ENCODE measurements around the gene LYZ.

Gene LYZ

DNA sequence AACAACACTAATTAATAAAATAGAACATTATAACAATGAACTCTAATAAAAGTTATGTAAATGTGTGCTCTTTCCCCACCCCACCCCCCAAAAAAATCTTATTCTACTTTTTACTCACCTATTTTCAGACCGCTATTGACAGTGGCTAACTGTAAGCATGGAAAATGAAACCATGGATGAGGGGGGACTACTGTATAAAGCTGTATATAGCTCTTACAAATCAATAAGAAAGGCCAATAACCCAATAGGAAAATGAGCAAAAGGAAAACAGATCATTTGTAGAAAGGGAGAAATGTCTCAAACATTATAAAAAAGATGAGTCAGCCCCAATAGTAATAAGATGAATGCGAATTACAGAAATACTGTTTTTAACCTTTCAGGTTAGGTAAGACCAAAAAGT is 38.7 kb downstream of the LYZ start:
- no peak overlapping the region for H3K27ac ChIP-seq (ENCODE audit: low read length)
- H3K27me3 ChIP-seq (ENCODE audit: control insufficient read depth, insufficient read depth, low read length), result no peaks in the 10 kb centered on the region
- H3K36me3 ChIP-seq (ENCODE audit: control insufficient read depth, insufficient read depth, low read length), result peaks cover 7% of the 10 kb centered on the region; the same call in 1 of the 2 replicates

GRCh38 chr12:69388371-69388770 is 40.2 kb downstream of the LYZ start:
- WGBS (ENCODE audit: insufficient coverage, insufficient read length), result no CpG with 5 or more reads among the region's 1 CpG
- H3K4me1 ChIP-seq (ENCODE audit: control insufficient read depth, insufficient read depth, low read length), result no peaks in the 10 kb centered on the region
- H3K27me3 ChIP-seq (ENCODE audit: control insufficient read depth, insufficient read depth, low read length), result no peaks in the 10 kb centered on the region
- H3K36me3 ChIP-seq (ENCODE audit: control insufficient read depth, insufficient read depth, low read length), result peaks cover 7% of the 10 kb centered on the region; the same call in 1 of the 2 replicates
- no peak overlapping the region for H3K4me3 ChIP-seq (ENCODE audit: low read length)
- H3K9me3 ChIP-seq (ENCODE audit: control insufficient read depth, insufficient read depth, low read length), result no peaks in the 10 kb centered on the region
- no peak overlapping the region for H3K27ac ChIP-seq (ENCODE audit: low read length)
- no peak for DNase-seq (ENCODE audit: low read depth, low spot score)

More for the DNA sequence above, 38.7 kb downstream of the LYZ start:
- Histone ChIP-seq H3K9me3 (ENCODE audit: control insufficient read depth, insufficient read depth, low read length) (no peaks in the 10 kb centered on the region), H3K4me3 (ENCODE audit: low read length) (no peak overlapping the region), H3K4me1 (ENCODE audit: control insufficient read depth, insufficient read depth, low read length) (no peaks in the 10 kb centered on the region)
- no CpG with 5 or more reads among the region's 2 CpGs for WGBS (ENCODE audit: insufficient coverage, insufficient read length)
- no peak for DNase-seq (ENCODE audit: low read depth, low spot score)

DNA sequence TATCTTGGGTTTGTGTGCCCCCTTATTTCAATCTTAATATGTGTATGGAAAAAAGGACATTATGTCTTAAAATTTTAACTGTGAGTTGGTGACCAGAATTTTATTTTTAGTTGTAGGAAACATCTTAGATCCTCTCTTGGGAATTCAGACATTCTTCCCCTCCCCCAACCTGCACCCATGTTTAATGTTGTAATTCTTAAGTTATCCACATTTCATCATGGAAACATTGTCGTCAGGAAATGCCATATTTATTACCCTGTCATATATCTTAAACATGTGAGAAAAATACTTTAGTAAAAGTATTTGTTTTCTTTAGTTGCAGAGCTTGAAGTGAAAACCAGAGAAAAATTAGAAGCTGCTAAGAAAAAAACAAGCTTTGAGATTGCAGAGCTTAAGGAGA is 41.6 kb downstream of the LYZ start:
- Histone ChIP-seq H3K36me3 (ENCODE audit: control insufficient read depth, insufficient read depth, low read length) (peaks cover 4% of the 10 kb centered on the region; the same call in 1 of the 2 replicates), H3K27ac (ENCODE audit: low read length) (no peak overlapping the region), H3K9me3 (ENCODE audit: control insufficient read depth, insufficient read depth, low read length) (no peaks in the 10 kb centered on the region), H3K4me3 (ENCODE audit: low read length) (no peak overlapping the region), H3K27me3 (ENCODE audit: control insufficient read depth, insufficient read depth, low read length) (no peaks in the 10 kb centered on the region), H3K4me1 (ENCODE audit: control insufficient read depth, insufficient read depth, low read length) (no peaks in the 10 kb centered on the region)
- no CpG with 5 or more reads among the region's 1 CpG for WGBS (ENCODE audit: insufficient coverage, insufficient read length)
- DNase-seq (ENCODE audit: low read depth, low spot score), result no peak

- H3K4me1 ChIP-seq (ENCODE audit: control insufficient read depth, insufficient read depth, low read length), result no peaks in the 10 kb centered on the region
- WGBS (ENCODE audit: insufficient coverage, insufficient read length), result no CpG with 5 or more reads among the region's 1 CpG
- no peak overlapping the region for H3K4me3 ChIP-seq (ENCODE audit: low read length)
- H3K9me3 ChIP-seq (ENCODE audit: control insufficient read depth, insufficient read depth, low read length), result no peaks in the 10 kb centered on the region
- DNase-seq (ENCODE audit: low read depth, low spot score), result no peak
- no peaks in the 10 kb centered on the region for H3K27me3 ChIP-seq (ENCODE audit: control insufficient read depth, insufficient read depth, low read length)
- peaks cover 4% of the 10 kb centered on the region; the same call in 1 of the 2 replicates for H3K36me3 ChIP-seq (ENCODE audit: control insufficient read depth, insufficient read depth, low read length)
- H3K27ac ChIP-seq (ENCODE audit: low read length), result no peak overlapping the region
Observed at GRCh38 chr12:69392179-69392928, 44.2 kb downstream of the LYZ start.

- Histone ChIP-seq H3K27ac (ENCODE audit: low read length) (no peak overlapping the region), H3K4me3 (ENCODE audit: low read length) (no peak overlapping the region), H3K27me3 (ENCODE audit: control insufficient read depth, insufficient read depth, low read length) (no peaks in the 10 kb centered on the region), H3K36me3 (ENCODE audit: control insufficient read depth, insufficient read depth, low read length) (peaks cover 4% of the 10 kb centered on the region; the same call in 1 of the 2 replicates), H3K9me3 (ENCODE audit: control insufficient read depth, insufficient read depth, low read length) (no peaks in the 10 kb centered on the region), H3K4me1 (ENCODE audit: control insufficient read depth, insufficient read depth, low read length) (no peaks in the 10 kb centered on the region)
- DNase-seq (ENCODE audit: low read depth, low spot score), result no peak
- no CpG with 5 or more reads among the region's 1 CpG for WGBS (ENCODE audit: insufficient coverage, insufficient read length)
Observed at GRCh38 chr12:69396041-69396440, 47.9 kb downstream of the LYZ start.

DNA sequence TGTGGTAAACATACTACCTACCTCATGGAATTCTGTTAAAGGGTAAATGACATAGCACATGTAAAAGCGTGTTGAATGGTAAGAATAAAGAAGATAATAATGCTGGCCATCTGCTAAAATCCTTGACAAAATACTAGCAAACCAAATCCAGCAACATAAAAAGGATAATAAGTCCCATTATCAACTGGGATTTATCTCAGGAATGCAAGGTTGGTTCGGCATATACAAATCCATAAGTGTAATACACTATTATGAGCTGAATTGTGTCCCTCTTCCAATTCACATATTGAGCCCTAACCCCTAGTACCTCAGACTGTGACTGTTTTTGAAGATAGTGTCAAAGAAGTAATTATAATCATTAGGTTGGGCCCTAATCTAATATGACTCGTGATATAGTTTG is 48.8 kb downstream of the LYZ start:
- peaks cover 1% of the 10 kb centered on the region; the same call in 1 of the 2 replicates for H3K27me3 ChIP-seq (ENCODE audit: control insufficient read depth, insufficient read depth, low read length)
- H3K9me3 ChIP-seq (ENCODE audit: control insufficient read depth, insufficient read depth, low read length), result no peaks in the 10 kb centered on the region
- no peak overlapping the region for H3K4me3 ChIP-seq (ENCODE audit: low read length)
- no peaks in the 10 kb centered on the region for H3K4me1 ChIP-seq (ENCODE audit: control insufficient read depth, insufficient read depth, low read length)
- no peak overlapping the region for H3K27ac ChIP-seq (ENCODE audit: low read length)
- H3K36me3 ChIP-seq (ENCODE audit: control insufficient read depth, insufficient read depth, low read length), result no peaks in the 10 kb centered on the region
- DNase-seq (ENCODE audit: low read depth, low spot score), result no peak
- WGBS (ENCODE audit: insufficient coverage, insufficient read length), result no CpG with 5 or more reads among the region's 3 CpGs

DNA sequence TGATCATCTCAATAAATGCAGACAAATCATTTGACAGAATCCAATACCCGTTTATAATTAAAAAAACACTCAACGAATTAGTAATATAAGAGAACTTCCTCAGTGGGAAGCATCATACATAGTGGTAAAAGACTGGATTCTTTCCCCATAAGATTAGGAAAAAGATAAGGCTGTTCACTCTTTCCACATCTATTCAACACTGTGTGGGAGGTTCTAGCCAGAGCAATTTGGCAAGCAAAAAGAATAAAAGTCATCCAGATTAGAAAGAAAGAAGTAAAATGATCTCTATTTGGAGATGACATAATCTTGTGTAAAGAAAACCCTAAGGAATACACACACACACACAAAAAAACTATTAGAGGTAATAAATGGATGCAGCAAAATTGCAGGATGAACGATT is 49.8 kb downstream of the LYZ start:
- no peak for DNase-seq (ENCODE audit: low read depth, low spot score)
- Histone ChIP-seq H3K27ac (ENCODE audit: low read length) (no peak overlapping the region), H3K4me3 (ENCODE audit: low read length) (no peak overlapping the region), H3K4me1 (ENCODE audit: control insufficient read depth, insufficient read depth, low read length) (no peaks in the 10 kb centered on the region), H3K9me3 (ENCODE audit: control insufficient read depth, insufficient read depth, low read length) (no peaks in the 10 kb centered on the region), H3K27me3 (ENCODE audit: control insufficient read depth, insufficient read depth, low read length) (peaks cover 1% of the 10 kb centered on the region; the same call in 1 of the 2 replicates), H3K36me3 (ENCODE audit: control insufficient read depth, insufficient read depth, low read length) (no peaks in the 10 kb centered on the region)
- 100% methylated on average over 2 of the region's 3 CpGs for WGBS (ENCODE audit: insufficient coverage, insufficient read length)

- Histone ChIP-seq H3K4me3 (ENCODE audit: low read length) (no peak overlapping the region), H3K9me3 (ENCODE audit: control insufficient read depth, insufficient read depth, low read length) (no peaks in the 10 kb centered on the region), H3K4me1 (ENCODE audit: control insufficient read depth, insufficient read depth, low read length) (no peaks in the 10 kb centered on the region), H3K27ac (ENCODE audit: low read length) (no peak overlapping the region), H3K36me3 (ENCODE audit: control insufficient read depth, insufficient read depth, low read length) (no peaks in the 10 kb centered on the region), H3K27me3 (ENCODE audit: control insufficient read depth, insufficient read depth, low read length) (peaks cover 1% of the 10 kb centered on the region; the same call in 1 of the 2 replicates)
- WGBS (ENCODE audit: insufficient coverage, insufficient read length), result no CpG with 5 or more reads among the region's 4 CpGs
- no peak for DNase-seq (ENCODE audit: low read depth, low spot score)
Observed at GRCh38 chr12:69401940-69402339, 53.8 kb downstream of the LYZ start.
